Stimulated activated CD4-positive, alpha-beta T cell treated with anti-CD3 and anti-CD28 coated beads, Interleukin-12 subunit alpha, Interleukin-12 subunit beta, amount 100 ng/mL, for 48 hours (primary cell): Measurements from ENCODE around the gene CDK14.

Experiments
- DNase-seq, 3 donors: peaks; one replicate each; pipeline ENCODE4 v3.0.0-alpha.2; 2020; ENCODE audit warnings: low read depth in 2 of 3, low spot score in 1 of 3

Gene CDK14

DNA sequence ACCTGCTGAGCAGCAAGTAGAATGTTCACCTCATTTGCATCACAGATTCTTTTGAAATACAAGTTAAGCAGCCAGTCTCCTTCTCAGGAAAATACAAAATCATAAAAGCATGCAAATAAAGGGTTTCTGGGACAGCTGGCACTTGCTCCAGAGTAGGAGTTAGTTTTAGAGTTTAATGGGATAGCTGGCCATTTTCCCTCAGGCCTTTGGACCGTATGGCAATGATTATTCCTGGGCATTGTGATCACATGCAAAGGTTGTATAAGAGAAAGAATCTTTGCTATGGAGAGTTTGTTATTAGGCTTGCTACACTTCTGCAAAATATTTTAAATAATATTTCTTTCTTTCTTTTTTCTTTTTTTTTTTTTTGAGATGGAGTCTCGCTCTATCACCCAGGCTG lies 240.8 kb downstream of the CDK14 start:
- DNase-seq: no peak

GRCh38 chr7:90838799-90839198 lies 242.7 kb downstream of the CDK14 start:
- no peak for DNase-seq

DNA sequence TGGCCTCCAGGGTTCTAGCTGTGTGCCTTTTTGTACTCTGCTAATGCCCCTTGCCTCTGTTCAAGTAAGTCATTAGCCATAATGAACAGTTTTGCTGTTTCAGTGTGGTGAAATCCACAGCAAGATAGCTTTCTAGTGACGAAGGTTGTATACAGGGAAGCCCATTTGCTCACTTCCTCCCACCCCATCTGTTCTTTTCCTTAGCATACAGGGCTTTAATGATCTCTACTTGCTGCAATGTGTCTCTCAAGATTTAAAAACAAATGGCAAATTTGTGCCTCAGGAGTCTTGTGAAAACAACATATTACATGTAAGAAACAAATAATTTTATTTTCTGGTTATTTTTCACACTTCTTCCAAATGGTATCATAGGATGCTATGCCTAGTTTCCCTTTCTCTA lies 243.2 kb downstream of the CDK14 start:
- DNase-seq: no peak

GRCh38 chr7:90839727-90840291 lies 243.7 kb downstream of the CDK14 start:
- no peak for DNase-seq

DNA sequence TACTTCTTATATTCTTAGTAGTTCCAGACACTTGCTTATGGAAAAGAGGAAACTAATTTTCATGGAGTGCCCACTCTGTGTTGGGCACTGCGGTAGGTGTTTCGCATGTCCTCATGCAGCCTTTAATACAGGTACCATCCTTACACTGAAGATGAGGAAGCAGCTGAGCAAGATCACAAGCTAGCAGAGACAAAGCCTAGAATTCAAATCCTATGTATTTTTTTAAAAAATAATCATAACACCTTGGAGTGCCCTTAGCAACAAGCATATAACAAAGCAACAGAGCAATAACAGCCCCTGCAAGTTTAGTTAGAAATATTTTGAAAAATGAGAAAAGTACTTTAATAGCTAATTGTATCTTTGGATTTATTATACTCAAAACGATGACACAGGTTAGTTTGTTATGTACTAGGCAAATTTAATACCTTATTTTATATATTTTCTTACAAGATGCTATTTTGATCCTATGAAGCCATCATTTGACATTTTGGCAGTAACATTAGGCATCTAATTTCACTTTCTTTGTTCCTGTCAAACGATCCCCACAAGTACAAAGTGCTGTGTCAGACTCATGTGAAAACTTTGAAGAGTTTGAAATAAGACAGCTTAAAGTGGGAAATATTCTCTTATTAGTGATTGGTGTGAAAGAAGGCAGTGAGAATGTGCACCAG lies 245.8 kb downstream of the CDK14 start:
- DNase-seq: no peak

- no peak for DNase-seq
These were observed 246.3 kb downstream of the CDK14 start for GRCh38 chr7:90842430-90842788.

GRCh38 chr7:90843472-90843871 lies 247.4 kb downstream of the CDK14 start:
- DNase-seq: no peak

- no peak for DNase-seq
These were observed 248.3 kb downstream of the CDK14 start for GRCh38 chr7:90844421-90844820.

GRCh38 chr7:90846192-90846591 lies 250.1 kb downstream of the CDK14 start:
- no peak for DNase-seq

DNA sequence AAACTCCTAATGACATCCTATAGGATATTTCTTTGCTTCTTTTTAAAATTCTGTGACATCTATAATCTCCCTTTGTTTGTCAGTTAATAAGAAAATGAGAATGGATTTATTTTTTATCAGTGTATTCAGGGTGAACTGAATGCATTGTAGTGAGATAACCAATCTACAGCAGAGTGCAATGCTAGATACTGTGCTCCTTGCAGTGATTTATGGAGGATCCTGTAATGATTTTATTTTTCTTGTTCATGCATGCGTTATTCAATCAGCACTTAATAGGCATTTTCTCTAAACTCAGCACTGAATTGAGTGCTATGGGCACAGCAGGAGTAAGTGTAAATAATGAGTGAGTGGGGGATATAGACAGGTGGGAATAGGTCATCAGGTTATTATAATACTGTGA lies 253.9 kb downstream of the CDK14 start:
- DNase-seq: no peak

GRCh38 chr7:90850471-90850870 lies 254.3 kb downstream of the CDK14 start:
- no peak for DNase-seq

DNA sequence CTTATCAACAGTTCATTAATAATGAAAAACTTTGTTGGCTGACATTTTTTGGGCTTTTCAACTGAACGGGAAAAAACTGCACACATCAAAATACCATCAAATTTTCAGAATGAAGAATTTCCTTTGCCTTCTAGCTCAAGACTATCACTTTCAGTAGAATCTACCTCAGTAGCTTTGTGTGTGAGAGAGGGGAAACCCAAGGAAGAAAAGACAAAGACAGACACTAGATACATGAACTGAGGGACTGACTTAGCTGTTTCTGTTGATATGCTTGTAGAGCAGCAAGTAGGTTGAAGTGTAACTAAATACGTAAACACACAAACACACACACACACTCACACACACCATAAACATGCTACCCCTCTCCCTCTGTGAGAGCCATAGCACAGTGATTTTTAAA lies 257.1 kb downstream of the CDK14 start:
- DNase-seq: no peak

- DNase-seq: no peak
These were observed 260.4 kb downstream of the CDK14 start for GRCh38 chr7:90856351-90857070.

- DNase-seq: no peak
These were observed 261.5 kb downstream of the CDK14 start for GRCh38 chr7:90857603-90858002.

- no peak for DNase-seq
These were observed 262.4 kb downstream of the CDK14 start for GRCh38 chr7:90858546-90858945.

GRCh38 chr7:90859521-90859920 lies 263.4 kb downstream of the CDK14 start:
- no peak for DNase-seq

DNA sequence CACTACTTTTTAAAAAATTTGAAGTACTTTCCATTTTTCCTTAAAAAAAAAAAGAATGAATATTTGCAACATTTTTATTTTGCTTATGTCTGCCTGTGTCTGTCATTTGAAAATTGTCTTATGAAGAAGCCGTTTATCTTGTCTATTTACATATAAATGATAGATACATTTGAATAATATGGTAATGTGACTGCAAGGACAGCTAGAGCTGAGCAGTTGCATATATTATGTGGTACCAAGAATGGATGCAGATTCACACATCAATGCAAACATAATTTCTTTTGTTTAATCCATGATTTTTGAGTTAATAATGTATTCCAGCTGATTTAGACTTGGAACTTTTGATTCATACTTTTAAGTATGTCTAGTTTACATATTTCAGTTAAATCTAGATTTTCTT lies 268.0 kb downstream of the CDK14 start:
- DNase-seq: no peak

GRCh38 chr7:90869335-90869734 lies 273.2 kb downstream of the CDK14 start:
- DNase-seq: no peak

DNA sequence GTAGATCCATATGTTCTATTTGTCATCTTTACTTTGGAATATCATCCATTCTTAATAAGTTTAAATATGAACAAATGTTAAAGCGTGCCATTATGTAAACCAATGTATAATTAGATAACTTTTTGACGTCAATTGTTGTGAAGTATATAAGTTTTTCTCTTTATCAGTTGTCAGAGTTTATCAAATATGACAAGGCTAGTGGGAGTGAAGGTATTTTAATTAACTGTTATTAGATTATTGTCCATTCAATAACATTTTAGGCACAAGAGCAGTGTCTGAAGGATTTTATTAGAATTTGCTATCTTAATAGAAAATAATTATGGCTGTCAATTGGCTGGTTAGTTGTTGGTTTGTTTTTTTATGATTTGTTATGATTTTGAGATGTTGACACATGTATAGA lies 280.6 kb downstream of the CDK14 start:
- DNase-seq: no peak

DNA sequence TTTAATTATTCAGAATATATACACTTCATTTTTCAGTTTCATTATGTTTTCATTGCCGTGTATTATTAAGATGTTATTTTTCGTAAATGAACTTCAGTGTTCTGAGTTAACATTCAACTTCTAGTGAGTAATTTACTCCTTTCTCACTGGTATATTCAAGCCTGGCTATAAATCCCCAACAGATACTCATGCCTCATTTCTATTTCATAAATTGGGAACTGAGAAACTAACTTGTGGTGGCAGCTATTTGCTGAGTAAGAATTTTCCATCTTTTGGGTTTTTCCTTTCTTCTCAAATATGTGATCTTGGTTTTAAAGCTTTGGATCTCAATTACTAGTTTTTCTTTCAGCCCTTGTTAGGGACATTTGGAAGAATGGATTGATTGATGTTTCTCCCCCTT lies 281.1 kb downstream of the CDK14 start:
- DNase-seq: no peak

GRCh38 chr7:90879924-90880323 lies 283.8 kb downstream of the CDK14 start:
- no peak for DNase-seq

DNA sequence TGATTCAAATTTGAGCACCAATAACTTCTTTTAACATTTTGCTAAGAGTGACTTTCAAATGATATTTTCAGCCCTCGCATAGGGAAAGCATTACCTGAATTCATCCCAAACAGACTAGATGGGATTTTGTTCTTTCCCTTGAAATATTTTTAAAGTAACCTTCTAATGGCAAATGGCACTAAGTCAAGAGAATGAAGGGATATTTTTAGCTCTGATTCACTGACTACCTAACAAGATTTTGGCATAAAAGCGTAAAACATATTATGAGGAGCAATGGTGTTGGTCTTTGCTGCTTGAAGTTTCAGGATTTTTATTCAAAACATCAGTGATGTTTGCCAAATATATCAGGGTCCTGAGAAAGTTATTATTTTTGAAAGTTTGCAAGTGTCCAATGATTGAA lies 290.3 kb downstream of the CDK14 start:
- DNase-seq: no peak

DNA sequence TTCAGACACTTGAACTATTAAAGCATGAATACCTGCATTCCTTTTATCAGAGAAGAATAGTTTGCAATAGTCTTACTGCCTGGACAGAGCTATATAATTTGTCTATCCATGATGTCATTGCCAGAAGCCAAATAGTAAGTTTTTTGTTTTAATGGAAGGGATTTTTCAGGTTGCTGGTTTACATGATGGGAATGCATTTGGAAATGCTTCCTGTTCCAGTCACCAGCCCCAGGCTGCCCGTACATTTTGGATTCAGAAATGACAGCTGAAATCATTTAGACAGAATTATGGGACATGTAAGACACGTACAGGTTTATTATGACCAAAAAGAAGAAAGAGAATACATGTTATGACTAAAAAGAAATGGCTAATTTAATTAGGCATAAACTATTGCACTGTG lies 293.1 kb downstream of the CDK14 start:
- no peak for DNase-seq
